ENCODE data around the gene SOS1. TPM values are rescaled to one million over a fixed set of nuclear protein-coding genes. Genes with fewer than 3 reads are reported as not detected.

Gene SOS1
- total RNA-seq, 4 donors from 2014 or later: 23.1 to 70.8 (median 31.6) TPM

- ATAC-seq (ENCODE audit: low FRiP score) (no peak), DNase-seq (ENCODE audit: low spot score) (no peak)
- TF ChIP-seq, protein P1, sequence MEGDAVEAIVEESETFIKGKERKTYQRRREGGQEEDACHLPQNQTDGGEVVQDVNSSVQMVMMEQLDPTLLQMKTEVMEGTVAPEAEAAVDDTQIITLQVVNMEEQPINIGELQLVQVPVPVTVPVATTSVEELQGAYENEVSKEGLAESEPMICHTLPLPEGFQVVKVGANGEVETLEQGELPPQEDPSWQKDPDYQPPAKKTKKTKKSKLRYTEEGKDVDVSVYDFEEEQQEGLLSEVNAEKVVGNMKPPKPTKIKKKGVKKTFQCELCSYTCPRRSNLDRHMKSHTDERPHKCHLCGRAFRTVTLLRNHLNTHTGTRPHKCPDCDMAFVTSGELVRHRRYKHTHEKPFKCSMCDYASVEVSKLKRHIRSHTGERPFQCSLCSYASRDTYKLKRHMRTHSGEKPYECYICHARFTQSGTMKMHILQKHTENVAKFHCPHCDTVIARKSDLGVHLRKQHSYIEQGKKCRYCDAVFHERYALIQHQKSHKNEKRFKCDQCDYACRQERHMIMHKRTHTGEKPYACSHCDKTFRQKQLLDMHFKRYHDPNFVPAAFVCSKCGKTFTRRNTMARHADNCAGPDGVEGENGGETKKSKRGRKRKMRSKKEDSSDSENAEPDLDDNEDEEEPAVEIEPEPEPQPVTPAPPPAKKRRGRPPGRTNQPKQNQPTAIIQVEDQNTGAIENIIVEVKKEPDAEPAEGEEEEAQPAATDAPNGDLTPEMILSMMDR (IDR thresholded peaks at IDR 0.05): no peak
Observed at GRCh38 chr2:39099310-39099869, 21.5 kb downstream of the SOS1 start.

GRCh38 chr2:39095624-39096023, 25.2 kb downstream of the SOS1 start:
- ATAC-seq (ENCODE audit: low FRiP score): no peak
- DNase-seq (ENCODE audit: low spot score): no peak
- TF ChIP-seq, protein P1 (IDR thresholded peaks at IDR 0.05): no peak

DNA sequence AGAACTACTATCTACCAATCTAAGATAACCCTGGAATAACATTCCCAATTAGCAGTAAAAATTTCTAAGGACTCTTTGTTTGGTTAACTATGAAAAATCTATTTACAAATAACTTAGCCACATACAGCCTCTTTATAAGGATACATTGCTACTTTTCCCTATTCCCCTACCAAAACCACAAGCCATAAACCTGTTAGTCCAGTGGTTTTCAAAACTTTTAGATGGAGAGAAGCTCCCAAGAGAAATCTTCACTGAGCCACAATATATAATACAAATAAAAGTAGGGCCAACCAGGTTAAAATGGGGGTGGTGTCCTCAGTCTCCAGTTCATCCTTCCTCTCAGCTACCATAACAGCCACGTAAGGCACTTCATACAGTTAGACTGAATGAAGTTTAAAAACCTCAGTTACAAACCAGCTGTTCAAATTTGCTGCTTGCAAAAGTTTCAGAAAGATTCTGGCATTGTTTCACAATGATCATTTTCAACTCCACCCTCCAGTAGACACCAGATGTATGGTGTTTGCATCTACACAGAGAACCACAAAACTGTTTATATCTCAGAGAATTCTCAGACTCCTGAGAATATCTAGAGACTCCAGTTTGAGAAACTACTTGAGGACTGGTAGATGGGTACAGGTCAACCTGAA, 26.0 kb downstream of the SOS1 start:
- TF ChIP-seq, protein P1 (IDR thresholded peaks at IDR 0.05): no peak
- no peak for ATAC-seq (ENCODE audit: low FRiP score)

DNA sequence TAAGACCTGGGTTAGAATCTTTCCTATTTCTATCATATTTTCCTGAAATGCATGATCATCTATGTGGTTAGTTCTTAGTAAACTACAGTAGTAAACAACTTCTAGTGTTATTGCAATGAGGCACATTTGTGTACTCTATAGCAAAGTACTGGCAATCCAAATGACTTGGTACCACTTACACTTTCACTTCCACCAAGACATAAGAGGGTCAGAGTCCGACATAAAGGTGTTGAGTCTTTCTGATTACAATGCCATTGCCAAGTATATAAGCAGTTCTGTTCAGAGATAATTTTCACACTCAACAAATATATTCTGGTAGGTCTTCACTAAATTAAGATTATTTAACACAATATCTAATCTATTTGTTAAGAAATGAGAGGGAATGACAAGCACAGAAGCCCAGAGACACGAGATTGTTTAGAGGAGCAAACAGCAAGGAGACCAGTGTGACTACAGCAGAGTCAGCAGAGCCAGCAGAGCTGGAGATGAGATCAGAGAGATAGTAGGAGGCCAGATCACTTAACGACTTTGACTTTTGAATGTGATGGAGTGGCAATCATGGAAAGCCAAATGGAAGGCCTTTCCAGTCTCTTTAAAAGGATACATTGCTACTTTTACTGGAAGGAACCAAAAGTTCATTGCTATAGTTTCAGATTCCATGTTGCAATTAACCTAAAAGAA, 27.5 kb downstream of the SOS1 start:
- ATAC-seq (ENCODE audit: low FRiP score): no peak
- TF ChIP-seq, protein P1 (IDR thresholded peaks at IDR 0.05): no peak

More for the DNA sequence above, 26.0 kb downstream of the SOS1 start:
- no peak for DNase-seq (ENCODE audit: low spot score)

GRCh38 chr2:39091543-39091942, 29.3 kb downstream of the SOS1 start:
- ATAC-seq (ENCODE audit: low FRiP score) (no peak), DNase-seq (ENCODE audit: low spot score) (no peak)
- TF ChIP-seq, protein P1 (IDR thresholded peaks at IDR 0.05): no peak

More for the DNA sequence above, 27.5 kb downstream of the SOS1 start:
- DNase-seq (ENCODE audit: low spot score): no peak

DNA sequence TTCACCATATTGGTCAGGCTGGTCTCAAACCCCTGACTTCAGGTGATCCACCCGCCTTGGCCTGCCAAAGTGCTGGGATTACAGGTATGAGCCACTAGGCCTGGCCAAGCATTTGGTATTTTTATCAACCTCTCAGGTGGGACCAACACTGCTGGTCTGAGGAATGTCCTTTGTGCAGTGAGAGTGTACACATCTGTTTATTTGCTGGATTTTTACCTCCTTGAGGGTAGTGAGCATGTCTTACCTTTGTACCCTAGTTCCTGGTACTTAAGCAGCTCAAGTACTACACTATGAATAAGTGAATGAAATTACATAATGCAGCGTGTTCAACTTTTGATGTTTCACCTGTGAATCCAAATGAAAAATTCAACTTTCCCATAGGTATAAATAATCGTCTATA, 29.8 kb downstream of the SOS1 start:
- TF ChIP-seq, protein P1 (IDR thresholded peaks at IDR 0.05): no peak
- no peak for ATAC-seq (ENCODE audit: low FRiP score)
- DNase-seq (ENCODE audit: low spot score): no peak
